ENCODE data around the gene MEN1.

The MEN1 gene

GRCh38 chr11:64771861-64772260 lies 38.5 kb downstream of the MEN1 start:
- H3K4me3 ChIP-seq (ENCODE audit: low read depth, low read length): no peak overlapping the region
- no peak for TF ChIP-seq CTCF (IDR thresholded peaks at IDR 0.05; ENCODE audit: low read depth, low read length)

GRCh38 chr11:64770120-64770519 lies 40.2 kb downstream of the MEN1 start:
- DNase-seq (ENCODE audit: low read depth, low spot score): no peak
- in situ Hi-C loops (cut with HindIII; ENCODE audit: low sequenced_read_pairs): no loop called here
- no peak overlapping the region for H3K4me3 ChIP-seq (ENCODE audit: low read depth, low read length)
- no peak for TF ChIP-seq CTCF (IDR thresholded peaks at IDR 0.05; ENCODE audit: low read depth, low read length)

More at GRCh38 chr11:64771861-64772260, 38.5 kb downstream of the MEN1 start:
- in situ Hi-C loops (cut with HindIII; ENCODE audit: low sequenced_read_pairs): no loop called here
- DNase-seq (ENCODE audit: low read depth, low spot score): no peak

GRCh38 chr11:64769283-64769682 lies 41.1 kb downstream of the MEN1 start:
- no peak for TF ChIP-seq CTCF (IDR thresholded peaks at IDR 0.05; ENCODE audit: low read depth, low read length)
- in situ Hi-C loops (cut with HindIII; ENCODE audit: low sequenced_read_pairs): no loop called here

GRCh38 chr11:64768300-64768694 lies 42.1 kb downstream of the MEN1 start:
- no peak for DNase-seq (ENCODE audit: low read depth, low spot score)
- no peak overlapping the region for H3K4me3 ChIP-seq (ENCODE audit: low read depth, low read length)
- TF ChIP-seq CTCF (IDR thresholded peaks at IDR 0.05; ENCODE audit: low read depth, low read length): no peak
- in situ Hi-C loops (cut with HindIII; ENCODE audit: low sequenced_read_pairs): no loop called here

More at GRCh38 chr11:64769283-64769682, 41.1 kb downstream of the MEN1 start:
- no peak for DNase-seq (ENCODE audit: low read depth, low spot score)
- no peak overlapping the region for H3K4me3 ChIP-seq (ENCODE audit: low read depth, low read length)

- no peak overlapping the region for H3K4me3 ChIP-seq (ENCODE audit: low read depth, low read length)
- peak; percentile 72 for TF ChIP-seq CTCF (IDR thresholded peaks at IDR 0.05; ENCODE audit: low read depth, low read length)
- peak; percentile 40 for DNase-seq (ENCODE audit: low read depth, low spot score)
- in situ Hi-C loops (cut with HindIII; ENCODE audit: low sequenced_read_pairs): no loop called here
Observed at GRCh38 chr11:64767344-64768299, 42.7 kb downstream of the MEN1 start.

GRCh38 chr11:64766881-64767280 lies 43.5 kb downstream of the MEN1 start:
- no peak for DNase-seq (ENCODE audit: low read depth, low spot score)
- H3K4me3 ChIP-seq (ENCODE audit: low read depth, low read length): no peak overlapping the region
- in situ Hi-C loops (cut with HindIII; ENCODE audit: low sequenced_read_pairs): no loop called here
- no peak for TF ChIP-seq CTCF (IDR thresholded peaks at IDR 0.05; ENCODE audit: low read depth, low read length)

Data from astrocyte of the spinal cord (primary cell).